HepG2 (cell line): ENCODE data around the gene ZC3H18. TPM values are rescaled to one million over a fixed set of nuclear protein-coding genes. Genes with fewer than 3 reads are reported as not detected.

Experiments
- ADNP ChIP-seq: sonication (generic); formaldehyde crosslinking; IDR thresholded peaks from 2 replicates; pipeline ENCODE4 v1.4.0; 2020; ENCODE audit warnings: missing genetic modification reagents
- GLMP ChIP-seq: sonication (generic); formaldehyde crosslinking; IDR thresholded peaks from 2 replicates; pipeline ENCODE4 v1.9.0; 2021; ENCODE audit warnings: missing genetic modification reagents, mild to moderate bottlenecking, borderline replicate concordance
- KAT7 ChIP-seq: IDR thresholded peaks from 2 replicates; pipeline ENCODE4 v1.6.1; 2018; ENCODE audit warnings: borderline replicate concordance, missing compliant biosample characterization
- KLF16 ChIP-seq, 2 experiments: sonication (generic) in 1 of 2; formaldehyde crosslinking in 1 of 2; IDR thresholded peaks; 2 replicates each; pipeline versions ENCODE4 v1.6.1 to v1.8.0; 2016 to 2023; ENCODE audit warnings: missing genetic modification reagents in 2 of 2, missing compliant biosample characterization in 1 of 2
- NR3C1 ChIP-seq: sonication (generic); formaldehyde crosslinking; IDR thresholded peaks from 2 replicates; pipeline ENCODE4 v1.4.0; 2020; ENCODE audit warnings: missing genetic modification reagents
- RELA ChIP-seq: sonication (generic); formaldehyde crosslinking; IDR thresholded peaks from 2 replicates; pipeline ENCODE4 v1.4.0; 2020; ENCODE audit warnings: missing genetic modification reagents
- ZBTB43 ChIP-seq: sonication (generic); formaldehyde crosslinking; conservative IDR thresholded peaks from 2 replicates; pipeline ENCODE4 v1.4.0; 2020; ENCODE audit warnings: missing genetic modification reagents
- ZNF282 ChIP-seq: fragments of 450-650 bp; IDR thresholded peaks from 2 replicates; pipeline ENCODE4 v1.6.1; 2018; ENCODE audit not compliant: partially characterized antibody
- ZNF354B ChIP-seq: sonication (generic); formaldehyde crosslinking; IDR thresholded peaks from 2 replicates; pipeline ENCODE4 v1.8.0; 2022; ENCODE audit warnings: mild to moderate bottlenecking, missing genetic modification reagents
- ZNF501 ChIP-seq: sonication (generic); formaldehyde crosslinking; IDR thresholded peaks from 2 replicates; pipeline ENCODE4 v1.5.1; 2020; ENCODE audit warnings: mild to moderate bottlenecking, moderate library complexity, missing genetic modification reagents
- ZNF609 ChIP-seq: sonication (generic); formaldehyde crosslinking; IDR thresholded peaks from 2 replicates; pipeline ENCODE4 v1.4.0; 2020; ENCODE audit warnings: mild to moderate bottlenecking, missing genetic modification reagents, borderline replicate concordance
- polyA plus RNA-seq, 8 experiments: library from polyadenylated mRNA; depleted of rRNA in 3 of 8; stranded (reverse) in 7 of 8; unstranded in 1 of 8; fragments of >200 nt; fragmentation: Illumina TruSeq in 4 of 8; extraction: Trizol in 4 of 8; gene quantifications; 2 replicates each; pipeline versions ENCODE4 v1.2.1 to v1.2.3, GENCODE V29; 2011 to 2016; ENCODE audit warnings: low read depth in 4 of 8, missing spikeins in 1 of 8, mixed read lengths in 1 of 8; ENCODE audit not compliant: insufficient read depth in 1 of 8
- total RNA-seq, 5 experiments: library from RNA; depleted of rRNA; stranded (reverse); fragments of >200 nt; fragmentation: Illumina TruSeq; extraction: Trizol; gene quantifications; 2 replicates each; pipeline ENCODE4 v1.2.3, GENCODE V29; 2016; ENCODE audit warnings: low read depth in 1 of 5
- TF ChIP-seq, protein P1 (sequence below): sonication (generic); formaldehyde crosslinking; IDR thresholded peaks from one replicate; pipeline ENCODE4 v1.5.1; 2020; ENCODE audit warnings: mild to moderate bottlenecking, missing genetic modification reagents; ENCODE audit errors: not compliant biosample characterization

ZC3H18 gene
- total and polyA plus RNA-seq, 2 of the 13 experiments (the other 11 are each of a cell fraction or from before 2014, with no cell fraction given) = 11.2 to 27.4 TPM

- TF ChIP-seq, protein P1, sequence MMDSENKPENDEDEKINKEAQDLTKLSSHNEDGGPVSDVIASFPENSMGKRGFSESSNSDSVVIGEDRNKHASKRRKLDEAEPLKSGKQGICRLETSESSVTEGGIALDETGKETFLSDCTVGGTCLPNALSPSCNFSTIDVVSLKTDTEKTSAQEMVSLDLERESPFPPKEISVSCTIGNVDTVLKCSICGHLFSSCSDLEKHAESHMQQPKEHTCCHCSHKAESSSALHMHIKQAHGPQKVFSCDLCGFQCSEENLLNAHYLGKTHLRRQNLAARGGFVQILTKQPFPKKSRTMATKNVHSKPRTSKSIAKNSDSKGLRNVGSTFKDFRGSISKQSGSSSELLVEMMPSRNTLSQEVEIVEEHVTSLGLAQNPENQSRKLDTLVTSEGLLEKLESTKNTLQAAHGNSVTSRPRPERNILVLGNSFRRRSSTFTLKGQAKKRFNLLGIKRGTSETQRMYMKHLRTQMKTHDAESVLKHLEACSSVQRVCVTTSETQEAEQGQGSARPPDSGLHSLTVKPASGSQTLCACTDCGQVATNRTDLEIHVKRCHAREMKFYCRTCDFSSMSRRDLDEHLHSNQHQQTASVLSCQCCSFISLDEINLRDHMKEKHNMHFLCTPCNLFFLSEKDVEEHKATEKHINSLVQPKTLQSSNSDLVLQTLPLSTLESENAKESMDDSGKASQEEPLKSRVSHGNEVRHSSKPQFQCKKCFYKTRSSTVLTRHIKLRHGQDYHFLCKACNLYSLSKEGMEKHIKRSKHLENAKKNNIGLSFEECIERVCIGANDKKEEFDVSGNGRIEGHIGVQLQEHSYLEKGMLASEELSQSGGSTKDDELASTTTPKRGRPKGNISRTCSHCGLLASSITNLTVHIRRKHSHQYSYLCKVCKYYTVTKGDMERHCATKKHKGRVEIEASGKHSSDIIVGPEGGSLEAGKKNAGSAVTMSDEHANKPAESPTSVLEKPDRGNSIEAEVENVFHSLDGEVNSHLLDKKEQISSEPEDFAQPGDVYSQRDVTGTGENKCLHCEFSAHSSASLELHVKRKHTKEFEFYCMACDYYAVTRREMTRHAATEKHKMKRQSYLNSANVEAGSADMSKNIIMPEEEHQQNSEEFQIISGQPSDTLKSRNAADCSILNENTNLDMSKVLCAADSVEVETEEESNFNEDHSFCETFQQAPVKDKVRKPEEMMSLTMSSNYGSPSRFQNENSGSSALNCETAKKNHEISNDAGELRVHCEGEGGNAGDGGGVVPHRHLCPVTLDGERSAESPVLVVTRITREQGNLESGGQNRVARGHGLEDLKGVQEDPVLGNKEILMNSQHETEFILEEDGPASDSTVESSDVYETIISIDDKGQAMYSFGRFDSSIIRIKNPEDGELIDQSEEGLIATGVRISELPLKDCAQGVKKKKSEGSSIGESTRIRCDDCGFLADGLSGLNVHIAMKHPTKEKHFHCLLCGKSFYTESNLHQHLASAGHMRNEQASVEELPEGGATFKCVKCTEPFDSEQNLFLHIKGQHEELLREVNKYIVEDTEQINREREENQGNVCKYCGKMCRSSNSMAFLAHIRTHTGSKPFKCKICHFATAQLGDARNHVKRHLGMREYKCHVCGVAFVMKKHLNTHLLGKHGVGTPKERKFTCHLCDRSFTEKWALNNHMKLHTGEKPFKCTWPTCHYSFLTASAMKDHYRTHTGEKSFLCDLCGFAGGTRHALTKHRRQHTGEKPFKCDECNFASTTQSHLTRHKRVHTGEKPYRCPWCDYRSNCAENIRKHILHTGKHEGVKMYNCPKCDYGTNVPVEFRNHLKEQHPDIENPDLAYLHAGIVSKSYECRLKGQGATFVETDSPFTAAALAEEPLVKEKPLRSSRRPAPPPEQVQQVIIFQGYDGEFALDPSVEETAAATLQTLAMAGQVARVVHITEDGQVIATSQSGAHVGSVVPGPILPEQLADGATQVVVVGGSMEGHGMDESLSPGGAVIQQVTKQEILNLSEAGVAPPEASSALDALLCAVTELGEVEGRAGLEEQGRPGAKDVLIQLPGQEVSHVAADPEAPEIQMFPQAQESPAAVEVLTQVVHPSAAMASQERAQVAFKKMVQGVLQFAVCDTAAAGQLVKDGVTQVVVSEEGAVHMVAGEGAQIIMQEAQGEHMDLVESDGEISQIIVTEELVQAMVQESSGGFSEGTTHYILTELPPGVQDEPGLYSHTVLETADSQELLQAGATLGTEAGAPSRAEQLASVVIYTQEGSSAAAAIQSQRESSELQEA (CRISPR knock-in tag) = no peak
- TF ChIP-seq NR3C1 (CRISPR knock-in tag) (no peak), KLF16 (CRISPR knock-in tag; IDR thresholded peaks at IDR 0.05) (no peak), RELA (no peak), ZNF609 (CRISPR knock-in tag) (no peak), ZBTB43 (CRISPR knock-in tag) (no peak), KAT7 (CRISPR knock-in tag) (no peak), ZNF282 (no peak), ADNP (CRISPR knock-in tag) (no peak), GLMP (CRISPR knock-in tag) (no peak), ZNF501 (peak; percentile 57; the same call in 1 of the 2 replicates), ZNF354B (CRISPR knock-in tag) (no peak)
These were observed 19.9 kb upstream of the ZC3H18 start (continued) for GRCh38 chr16:88550246-88550661.
